GM18951 (cell line): Measurements from ENCODE around the gene ASTL.

Experiments
- POLR2A ChIP-seq: IDR thresholded peaks from 4 replicates; pipeline ENCODE4 v1.6.1; 2011; ENCODE audit warnings: mild to moderate bottlenecking; ENCODE audit not compliant: insufficient read length, insufficient read depth; ENCODE audit errors: extremely low read depth
- in situ Hi-C: fragments of 300-500 bp; cut with MboI; formaldehyde crosslinking; loops from one replicate; pipeline ENCODE4 v1.12.0; 2022; ENCODE audit warnings: low sequenced_read_pairs, mixed read lengths, inconsistent platforms; ENCODE audit not compliant: unreplicated experiment

The ASTL gene

GRCh38 chr2:96097951-96098823 is 40.1 kb downstream of the ASTL start:
- TF ChIP-seq POLR2A, result no peak
- in situ Hi-C loops, result loop anchor here (10.0 to 25.0 kb wide), 2 partner anchors 83 to 311 kb away; no protein-coding TSS in a partner anchor

- in situ Hi-C loops, result loop anchor here (10.0 to 25.0 kb wide), 2 partner anchors 83 to 310 kb away; no protein-coding TSS in a partner anchor
- no peak for TF ChIP-seq POLR2A
Measured at GRCh38 chr2:96097441-96097840, 40.9 kb downstream of the ASTL start.

- TF ChIP-seq POLR2A, result no peak
- in situ Hi-C loops, result loop anchor here (10.0 to 25.0 kb wide), 2 partner anchors 80 to 308 kb away; no protein-coding TSS in a partner anchor
Measured at GRCh38 chr2:96095116-96095636, 43.1 kb downstream of the ASTL start.

- in situ Hi-C loops, result loop anchor here (10.0 to 25.0 kb wide), 2 partner anchors 79 to 306 kb away; no protein-coding TSS in a partner anchor
- no peak for TF ChIP-seq POLR2A
Measured at GRCh38 chr2:96093528-96093927, 44.8 kb downstream of the ASTL start.

GRCh38 chr2:96092951-96093350 is 45.4 kb downstream of the ASTL start:
- no peak for TF ChIP-seq POLR2A
- in situ Hi-C loops, result loop anchor here (10.0 to 25.0 kb wide), 2 partner anchors 78 to 306 kb away; no protein-coding TSS in a partner anchor

- TF ChIP-seq POLR2A, result no peak
- in situ Hi-C loops, result loop anchor here (10.0 to 25.0 kb wide), 2 partner anchors 78 to 305 kb away; no protein-coding TSS in a partner anchor
Measured at GRCh38 chr2:96092573-96092877, 45.8 kb downstream of the ASTL start.

- no peak for TF ChIP-seq POLR2A
- in situ Hi-C loops, result loop anchor here (10.0 to 25.0 kb wide), 2 partner anchors 77 to 305 kb away; no protein-coding TSS in a partner anchor
Measured at GRCh38 chr2:96091711-96092572, 46.4 kb downstream of the ASTL start.

- in situ Hi-C loops, result loop anchor here (10.0 to 25.0 kb wide), 2 partner anchors 76 to 304 kb away; no protein-coding TSS in a partner anchor
- TF ChIP-seq POLR2A, result no peak
Measured at GRCh38 chr2:96091141-96091710, 47.1 kb downstream of the ASTL start.

GRCh38 chr2:96090196-96090926 is 47.9 kb downstream of the ASTL start:
- in situ Hi-C loops, result loop anchor here (10.0 to 25.0 kb wide), 2 partner anchors 76 to 303 kb away; no protein-coding TSS in a partner anchor

GRCh38 chr2:96089356-96090195 is 48.7 kb downstream of the ASTL start:
- in situ Hi-C loops, result loop anchor here (10.0 to 25.0 kb wide), 2 partner anchors 75 to 302 kb away; no protein-coding TSS in a partner anchor
- TF ChIP-seq POLR2A, result no peak

More at GRCh38 chr2:96090196-96090926, 47.9 kb downstream of the ASTL start:
- no peak for TF ChIP-seq POLR2A

GRCh38 chr2:96088340-96089335 is 49.7 kb downstream of the ASTL start:
- in situ Hi-C loops, result loop anchor here (25.0 kb wide), 1 partner anchor 301 kb away; no protein-coding TSS in a partner anchor
- TF ChIP-seq POLR2A, result no peak
